PC-3 (cell line): ENCODE measurements around the gene HLA-G. TPM values are rescaled to one million over a fixed set of nuclear protein-coding genes. Genes with fewer than 3 reads are reported as not detected.
"Not testable (repeated sequence)": the region's sequence is repeated elsewhere in the genome, so short reads cannot be mapped to it uniquely, and the experiment has no call there.

Experiments
- ATAC-seq: fragments of 200-7000 bp; cut with Tn5 transposase; 2 replicates; pipeline ENCODE4 v1.9.1; 2020; ENCODE audit warnings: mild to moderate bottlenecking, moderate library complexity
- BruUV-seq: library from RNA; stranded (reverse); fragments of 400-500 nt; replicated peaks from 2 replicates; lab custom pipeline; 2021; lab: Mats Ljungman, UMichigan
- CTCF ChIA-PET: fragments of 300-600 bp; sonication (Branson Sonifier 250); formaldehyde crosslinking; loops from one replicate; lab custom pipeline; 2022; ENCODE audit warnings: antibody characterized with exemption; lab: Charles Lee
- POLR2A ChIA-PET: fragments of 300-600 bp; sonication (Branson Sonifier 250); formaldehyde crosslinking; loops from one replicate; lab custom pipeline; 2022; ENCODE audit warnings: antibody characterized with exemption; ENCODE audit not compliant: unreplicated experiment; lab: Charles Lee
- DNase-seq: peaks from one replicate; pipeline ENCODE4 v3.0.0-alpha.2; 2015
- H2AFZ ChIP-seq: fragments of 300-600 bp; sonication (generic); 2 replicates; pipeline ENCODE4 v1.6.0; 2016; ENCODE audit warnings: antibody characterized with exemption, low read length
- H3F3A ChIP-seq: fragments of 300-600 bp; sonication (generic); one replicate; pipeline ENCODE4 v1.6.0; 2017; ENCODE audit warnings: antibody characterized with exemption, low read length, control low read depth, mild to moderate bottlenecking; ENCODE audit not compliant: unreplicated experiment
- H3K27ac ChIP-seq: fragments of 300-600 bp; sonication (generic); 2 replicates; pipeline ENCODE4 v1.5.1; 2016; ENCODE audit warnings: mild to moderate bottlenecking, low read length
- H3K27me3 ChIP-seq: fragments of 300-600 bp; sonication (generic); 2 replicates; pipeline ENCODE4 v1.6.1; 2016; ENCODE audit warnings: low read length, mixed read lengths
- H3K36me3 ChIP-seq: fragments of 300-600 bp; sonication (generic); 2 replicates; pipeline ENCODE4 v1.6.1; 2016; ENCODE audit warnings: low read depth, mixed run types, low read length, mixed read lengths
- H3K4me1 ChIP-seq: fragments of 300-600 bp; sonication (generic); 2 replicates; pipeline ENCODE4 v1.5.1; 2016; ENCODE audit warnings: low read length; ENCODE audit not compliant: insufficient read depth
- H3K4me2 ChIP-seq: fragments of 300-600 bp; sonication (generic); 2 replicates; pipeline ENCODE4 v1.6.0; 2016; ENCODE audit warnings: low read length
- H3K4me3 ChIP-seq: fragments of 300-600 bp; sonication (generic); 2 replicates; pipeline ENCODE4 v1.5.1; 2016; ENCODE audit warnings: mild to moderate bottlenecking, low read length, mixed read lengths
- H3K79me2 ChIP-seq: fragments of 300-600 bp; sonication (generic); 2 replicates; pipeline ENCODE4 v1.6.1; 2017; ENCODE audit warnings: low read length, mixed read lengths
- H3K9ac ChIP-seq: fragments of 300-600 bp; sonication (generic); 2 replicates; pipeline ENCODE4 v1.6.0; 2016; ENCODE audit warnings: mild to moderate bottlenecking, low read length
- H3K9me2 ChIP-seq: fragments of 300-600 bp; sonication (generic); replicated peaks from 2 replicates; pipeline ENCODE4 v1.6.1; 2016; ENCODE audit warnings: mixed run types, low read length, mixed read lengths
- H3K9me3 ChIP-seq: fragments of 300-600 bp; sonication (generic); 2 replicates; pipeline ENCODE4 v1.6.1; 2016; ENCODE audit warnings: low read length, mixed read lengths
- H4K20me1 ChIP-seq: fragments of 300-600 bp; sonication (generic); 2 replicates; pipeline ENCODE4 v1.6.1; 2016; ENCODE audit warnings: low read length, mixed read lengths
- EZH2 ChIP-seq: fragments of 300-600 bp; sonication (generic); IDR thresholded peaks from one replicate; pipeline ENCODE4 v1.6.1; 2017; ENCODE audit warnings: antibody characterized with exemption, mild to moderate bottlenecking, low read length; ENCODE audit not compliant: unreplicated experiment
- EZH2phosphoT487 ChIP-seq: fragments of 300-600 bp; sonication (generic); IDR thresholded peaks from 2 replicates; pipeline ENCODE4 v1.6.1; 2018; ENCODE audit warnings: mild to moderate bottlenecking, antibody characterized with exemption, low read length, borderline replicate concordance
- intact Hi-C: fragments of 100-400 bp; cut with micrococcal nuclease; formaldehyde crosslinking; loops from 2 replicates; pipeline ENCODE4 v1.9.0; 2023
- total RNA-seq: library from RNA; depleted of rRNA; stranded (reverse); fragments of >200 nt; gene quantifications from 2 replicates; pipeline ENCODE4 v1.2.3, GENCODE V29; 2014; rRNA removed
- TF ChIP-seq, protein P1 (sequence below): fragments of 300-600 bp; sonication (generic); conservative IDR thresholded peaks from 2 replicates; pipeline ENCODE4 v1.5.1; 2017; ENCODE audit warnings: antibody characterized with exemption, low read depth, mild to moderate bottlenecking, low read length

Gene HLA-G
- total RNA-seq, 1 experiment from 2014 or later: not detected

DNA sequence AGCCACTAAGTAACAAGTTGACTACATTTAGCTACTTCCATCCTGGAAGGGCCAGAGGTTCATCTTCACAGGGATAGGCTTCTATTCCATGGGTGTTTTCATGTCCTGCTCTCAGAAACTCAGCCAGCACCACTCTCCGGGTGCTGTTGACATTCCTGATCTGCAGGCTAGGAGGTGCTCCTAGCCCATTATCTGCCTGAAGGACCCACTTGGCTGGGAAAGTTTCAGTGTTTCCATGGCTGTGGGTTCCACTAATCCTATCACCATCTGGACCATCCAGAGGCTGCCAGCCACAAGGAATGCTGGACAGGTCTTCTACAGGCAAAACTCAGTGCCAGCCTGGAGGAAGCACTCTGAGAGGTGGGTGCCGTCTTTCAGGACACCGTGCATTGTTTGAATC, 45.2 kb downstream of the HLA-G start:
- Histone ChIP-seq H4K20me1 (no peaks in the 10 kb centered on the region), H3K79me2 (no peaks in the 10 kb centered on the region), H3K27me3 (no peaks in the 10 kb centered on the region), H3K36me3 (no peaks in the 10 kb centered on the region), H3K4me3 (no peak overlapping the region), H3K9me2 (no peaks in the 10 kb centered on the region), H3F3A (no peaks in the 10 kb centered on the region), H3K9me3 (no peaks in the 10 kb centered on the region), H3K9ac (no peak overlapping the region), H3K4me2 (no peak overlapping the region), H2AFZ (no peak overlapping the region), H3K27ac (no peak overlapping the region), H3K4me1 (no peaks in the 10 kb centered on the region)
- CTCF ChIA-PET: no interaction called here
- no TSS peak for BruUV-seq
- intact Hi-C loops: no loop called here
- DNase-seq (no peak), ATAC-seq (no peak)
- POLR2A ChIA-PET: no interaction called here
- TF ChIP-seq EZH2phosphoT487 (no peak), EZH2 (no peak)
- TF ChIP-seq, protein P1, sequence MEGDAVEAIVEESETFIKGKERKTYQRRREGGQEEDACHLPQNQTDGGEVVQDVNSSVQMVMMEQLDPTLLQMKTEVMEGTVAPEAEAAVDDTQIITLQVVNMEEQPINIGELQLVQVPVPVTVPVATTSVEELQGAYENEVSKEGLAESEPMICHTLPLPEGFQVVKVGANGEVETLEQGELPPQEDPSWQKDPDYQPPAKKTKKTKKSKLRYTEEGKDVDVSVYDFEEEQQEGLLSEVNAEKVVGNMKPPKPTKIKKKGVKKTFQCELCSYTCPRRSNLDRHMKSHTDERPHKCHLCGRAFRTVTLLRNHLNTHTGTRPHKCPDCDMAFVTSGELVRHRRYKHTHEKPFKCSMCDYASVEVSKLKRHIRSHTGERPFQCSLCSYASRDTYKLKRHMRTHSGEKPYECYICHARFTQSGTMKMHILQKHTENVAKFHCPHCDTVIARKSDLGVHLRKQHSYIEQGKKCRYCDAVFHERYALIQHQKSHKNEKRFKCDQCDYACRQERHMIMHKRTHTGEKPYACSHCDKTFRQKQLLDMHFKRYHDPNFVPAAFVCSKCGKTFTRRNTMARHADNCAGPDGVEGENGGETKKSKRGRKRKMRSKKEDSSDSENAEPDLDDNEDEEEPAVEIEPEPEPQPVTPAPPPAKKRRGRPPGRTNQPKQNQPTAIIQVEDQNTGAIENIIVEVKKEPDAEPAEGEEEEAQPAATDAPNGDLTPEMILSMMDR: no peak

DNA sequence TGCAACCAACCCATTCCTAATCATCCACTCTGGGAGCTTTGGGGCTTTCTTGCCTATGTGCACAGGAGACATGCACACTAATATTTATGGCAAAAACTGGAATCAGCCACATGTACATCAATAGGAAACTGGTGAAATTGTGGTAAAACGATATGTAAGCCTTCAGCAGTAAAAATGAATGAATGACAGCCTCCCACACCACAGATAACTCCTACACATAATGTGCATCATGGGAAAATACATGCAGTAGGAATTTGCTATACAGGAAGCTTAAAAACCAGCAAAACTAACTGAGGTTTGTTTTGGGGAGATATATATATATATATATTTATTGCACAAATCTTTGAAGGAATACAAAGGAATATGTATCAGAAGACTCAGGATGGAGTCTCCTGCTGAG, 47.6 kb downstream of the HLA-G start:
- no peak for DNase-seq
- Histone ChIP-seq H3K4me1 (no peaks in the 10 kb centered on the region), H4K20me1 (no peaks in the 10 kb centered on the region), H3K79me2 (no peaks in the 10 kb centered on the region), H3F3A (no peaks in the 10 kb centered on the region), H3K4me2 (no peak overlapping the region), H3K9ac (no peak overlapping the region), H3K9me3 (no peaks in the 10 kb centered on the region), H3K36me3 (no peaks in the 10 kb centered on the region), H3K4me3 (no peak overlapping the region), H3K27me3 (no peaks in the 10 kb centered on the region), H3K27ac (no peak overlapping the region), H3K9me2 (no peaks in the 10 kb centered on the region), H2AFZ (no peak overlapping the region)
- ChIA-PET POLR2A (no interaction called here), CTCF (no interaction called here)
- TF ChIP-seq EZH2phosphoT487 (no peak), EZH2 (no peak)
- TF ChIP-seq, protein P1: no peak
- BruUV-seq: no TSS peak
- intact Hi-C loops: no loop called here
- no peak for ATAC-seq

DNA sequence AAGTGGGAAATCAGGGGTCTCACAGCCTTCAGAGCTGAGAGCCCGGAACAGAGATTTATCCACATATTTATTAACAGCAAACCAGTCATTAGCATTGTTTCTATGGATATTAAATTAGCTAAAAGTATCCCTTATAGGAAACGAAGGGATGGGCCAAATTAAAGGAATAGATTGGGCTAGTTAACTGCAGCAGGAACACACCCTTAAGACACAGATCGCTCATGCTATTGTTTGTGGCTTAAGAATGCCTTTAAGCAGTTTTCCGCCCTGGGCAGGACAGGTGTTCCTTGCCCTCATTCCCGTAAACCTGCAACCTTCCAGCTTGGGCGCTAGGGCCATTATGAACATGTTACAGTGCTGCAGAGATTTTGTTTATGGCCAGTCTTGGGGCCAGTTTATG, 48.1 kb downstream of the HLA-G start:
- H3K36me3 ChIP-seq, H3K4me3 ChIP-seq, H3K9ac ChIP-seq, POLR2A ChIA-PET, CTCF ChIA-PET, DNase-seq, H3K27ac ChIP-seq, H3K9me2 ChIP-seq, H4K20me1 ChIP-seq, intact Hi-C loops, H3F3A ChIP-seq, H3K27me3 ChIP-seq, ATAC-seq, H3K4me1 ChIP-seq, H2AFZ ChIP-seq, H3K4me2 ChIP-seq, BruUV-seq, H3K79me2 ChIP-seq, H3K9me3 ChIP-seq: not testable (repeated sequence)

Other genes starting within 250 kb of the HLA-G start
- not detected in 2 replicates for gene OR2H2, start 242.7 kb upstream of the HLA-G start, total RNA-seq
- gene GABBR1, start 194.6 kb upstream of the HLA-G start, total RNA-seq: 5.5 and 7.0 TPM in 2 replicates
- not detected in 2 replicates for gene MOG, start 170.7 kb upstream of the HLA-G start, total RNA-seq
- not detected in 2 replicates for gene ZFP57, start 146.7 kb upstream of the HLA-G start, total RNA-seq
- gene HLA-F, start 104.4 kb upstream of the HLA-G start, total RNA-seq: 9.8 and 16.1 TPM in 2 replicates
- gene HLA-A, start 114.7 kb downstream of the HLA-G start, total RNA-seq: 426 and 435 TPM in 2 replicates
- 26.3 and 40.0 TPM in 2 replicates for gene POLR1H, start 233.4 kb downstream of the HLA-G start, total RNA-seq
- 49.5 and 58.8 TPM in 2 replicates for gene PPP1R11, start 239.4 kb downstream of the HLA-G start, total RNA-seq
- gene RNF39, start 247.9 kb downstream of the HLA-G start, total RNA-seq: 2.0 and 4.2 TPM in 2 replicates